M059J (cell line): ENCODE data around the gene VGLL4. TPM values are rescaled to one million over a fixed set of nuclear protein-coding genes. Genes with fewer than 3 reads are reported as not detected.

ENCODE experiments used
- total RNA-seq: library from RNA; depleted of rRNA; stranded (reverse); fragments of >200 nt; shearing (Covaris generic); gene quantifications from 2 replicates; pipeline ENCODE4 v1.2.3, GENCODE V29; 2014; rRNA removed

VGLL4 gene
- total RNA-seq, 1 experiment from 2014 or later = 36.1 TPM

Other genes with a start within 250 kb of the VGLL4 start
- 6.5 and 8.2 TPM in 2 replicates for gene TAMM41, start 203.0 kb upstream of the VGLL4 start, total RNA-seq